NCI-H748 treated with DMSO at 0.1 percent for 48 hours (cell line): Measurements from ENCODE around the gene KIF26A.

Source experiments
- DNase-seq: peaks from one replicate; lab custom pipeline; 2025; lab: John Stamatoyannopoulos, UW

KIF26A gene

DNA sequence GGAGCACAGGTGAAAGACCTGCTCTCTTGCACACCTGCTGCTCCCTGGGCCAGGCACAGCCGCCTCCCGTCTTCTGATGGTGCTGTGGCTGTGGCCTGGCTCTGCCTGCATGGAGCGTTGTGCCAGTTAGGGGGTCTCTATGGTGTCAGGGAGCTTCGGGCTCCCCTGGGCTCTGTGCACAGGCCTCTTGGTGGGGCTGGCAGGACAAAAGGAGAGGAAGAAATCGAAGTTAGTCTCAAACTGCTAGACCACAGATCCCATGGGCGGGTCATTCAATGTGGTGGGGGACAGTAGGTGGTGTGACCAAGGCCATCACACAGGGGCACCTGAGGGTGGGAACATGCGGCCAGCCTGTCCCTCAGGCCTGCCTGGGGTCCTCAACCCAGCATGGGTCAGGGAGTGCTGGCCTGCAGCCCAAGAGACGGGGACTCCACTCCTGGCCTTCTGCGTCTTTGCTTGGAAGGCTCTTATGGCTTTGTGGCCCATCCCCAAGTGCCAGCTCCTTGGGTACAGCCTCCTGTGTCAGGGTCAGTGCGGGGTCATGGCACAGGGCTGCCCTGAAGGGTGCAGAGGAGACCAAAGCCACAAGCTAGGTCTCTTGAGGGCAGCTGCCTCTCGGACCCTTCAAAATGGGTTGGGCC lies 84.1 kb downstream of the KIF26A start:
- no peak for DNase-seq

GRCh38 chr14:104223101-104224041 lies 85.0 kb downstream of the KIF26A start:
- no peak for DNase-seq

DNA sequence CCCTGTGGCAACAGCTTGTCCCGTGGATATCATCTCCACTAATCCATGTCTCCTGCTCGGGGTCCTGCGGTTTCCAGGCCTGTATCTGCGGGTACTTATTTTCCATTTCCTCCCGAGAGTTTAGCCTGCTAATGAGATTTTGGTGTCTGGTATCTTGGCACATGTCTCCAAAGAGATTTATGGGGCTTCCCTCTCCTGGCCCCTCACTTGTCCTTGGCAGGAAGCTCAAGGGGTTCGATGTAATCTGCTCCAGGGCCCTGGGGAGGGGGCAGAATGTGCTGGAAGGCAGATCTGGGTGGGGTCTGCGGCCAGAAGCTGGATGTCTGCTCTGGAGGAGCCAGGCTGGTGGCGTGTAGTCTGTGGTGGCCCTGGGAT lies 85.7 kb downstream of the KIF26A start:
- no peak for DNase-seq

DNA sequence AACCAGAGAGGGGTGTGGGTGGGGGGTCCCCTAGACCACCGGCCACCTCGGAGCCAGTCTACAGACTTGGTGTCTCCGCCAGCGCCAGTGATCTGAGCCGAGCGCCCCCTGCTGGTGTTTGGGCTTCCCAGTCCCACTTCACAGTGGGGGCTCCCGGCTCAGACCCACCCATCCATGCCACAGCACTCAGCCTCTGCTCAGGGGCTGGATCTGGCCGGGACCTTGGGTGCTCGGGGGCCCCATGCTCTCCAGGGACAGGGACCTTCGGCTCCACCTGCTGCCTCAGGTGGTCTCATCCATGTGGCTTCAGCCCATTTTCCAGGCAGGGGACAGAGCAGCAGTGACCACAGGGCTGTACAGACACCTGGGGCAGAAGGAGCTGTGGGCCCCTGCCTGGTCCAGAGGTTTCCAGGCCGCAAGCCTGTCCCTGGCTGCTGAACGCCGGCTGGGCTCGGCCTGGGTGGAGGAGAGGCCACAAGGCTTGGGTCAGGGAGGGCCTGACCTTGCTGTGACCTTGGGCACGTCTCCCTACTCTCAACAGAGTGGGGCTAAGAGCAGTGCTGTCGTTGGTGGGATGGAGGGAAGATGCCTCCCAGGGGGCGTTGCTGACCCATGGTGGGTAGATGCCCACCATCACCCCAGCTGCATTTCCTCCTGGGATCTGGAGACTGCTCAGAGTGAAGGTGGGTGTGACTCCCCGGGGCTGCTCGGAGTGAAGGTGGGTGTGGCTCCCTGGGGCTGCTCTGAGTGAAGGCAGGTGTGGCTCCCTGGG lies 86.3 kb downstream of the KIF26A start:
- DNase-seq: no peak

GRCh38 chr14:104225278-104226190 lies 87.1 kb downstream of the KIF26A start:
- peak; percentile 88 for DNase-seq

- DNase-seq: no peak
These were observed 88.3 kb downstream of the KIF26A start for GRCh38 chr14:104226421-104227383.

GRCh38 chr14:104227806-104228205 lies 89.4 kb downstream of the KIF26A start:
- DNase-seq: no peak

- no peak for DNase-seq
These were observed 89.8 kb downstream of the KIF26A start for GRCh38 chr14:104228221-104228620.

DNA sequence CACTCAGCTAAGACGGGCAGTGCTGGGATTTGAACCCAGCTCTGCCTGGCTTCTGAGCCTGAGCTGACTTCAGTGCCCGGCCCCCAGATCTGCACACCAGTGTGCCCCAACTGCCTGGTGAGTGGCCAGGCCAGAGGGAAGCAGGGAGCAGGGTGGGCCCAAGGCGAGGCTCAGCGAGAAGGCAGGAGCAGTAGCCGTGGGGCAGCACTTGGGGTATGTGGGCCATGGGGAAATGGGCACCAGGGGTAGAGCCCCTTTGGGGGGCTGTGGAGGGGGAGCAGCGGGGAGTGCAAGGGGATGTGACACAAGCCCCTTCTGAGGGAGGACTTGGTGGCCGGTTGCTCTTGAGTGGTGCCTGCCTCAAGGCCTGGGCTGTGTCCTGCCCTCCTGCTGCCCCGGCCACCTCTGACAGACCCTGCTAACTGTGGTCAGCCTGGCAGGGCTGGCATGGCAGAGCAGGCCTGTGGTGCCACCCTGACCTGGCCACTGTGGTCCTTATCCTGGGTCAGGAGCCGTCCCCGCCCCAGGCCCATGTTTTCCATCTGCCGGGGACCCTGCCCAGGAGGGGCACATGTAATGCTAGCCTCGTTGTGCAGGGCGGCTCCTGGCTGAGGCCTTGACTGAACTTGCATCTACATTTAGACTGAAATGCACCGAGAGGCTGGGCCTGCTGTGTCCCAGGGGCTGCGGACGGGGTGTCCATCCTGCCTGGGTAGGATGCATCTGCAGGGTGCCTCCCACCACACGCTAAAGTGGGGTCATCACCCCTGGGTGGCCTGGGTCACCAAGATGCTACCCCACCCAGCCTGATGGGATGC lies 90.5 kb downstream of the KIF26A start:
- no peak for DNase-seq

DNA sequence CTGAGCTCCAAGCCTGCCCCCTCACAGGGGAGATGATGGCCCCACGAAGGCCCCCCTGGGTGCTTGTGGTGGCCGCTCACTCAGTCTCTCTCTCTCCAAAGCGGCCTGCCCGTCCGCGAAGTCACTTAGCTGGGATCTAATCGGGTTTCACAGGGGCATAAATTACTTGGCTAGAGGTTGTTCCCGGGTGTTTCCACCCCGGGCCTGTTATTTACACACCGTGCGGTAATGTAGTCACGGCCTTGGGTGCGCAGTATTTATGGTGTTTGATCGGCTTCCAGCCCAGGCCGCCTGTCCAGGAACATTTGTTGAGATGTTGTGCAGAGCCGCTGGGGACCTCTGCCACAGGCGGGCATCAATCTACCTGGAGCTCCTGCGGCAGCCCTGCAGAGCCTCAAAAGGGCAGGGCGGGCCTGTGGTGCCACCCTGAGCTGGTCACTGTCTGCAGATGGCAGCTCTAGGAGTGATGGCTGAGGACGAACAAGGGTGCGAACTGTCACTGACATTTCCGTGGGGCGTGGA lies 91.2 kb downstream of the KIF26A start:
- DNase-seq: no peak

DNA sequence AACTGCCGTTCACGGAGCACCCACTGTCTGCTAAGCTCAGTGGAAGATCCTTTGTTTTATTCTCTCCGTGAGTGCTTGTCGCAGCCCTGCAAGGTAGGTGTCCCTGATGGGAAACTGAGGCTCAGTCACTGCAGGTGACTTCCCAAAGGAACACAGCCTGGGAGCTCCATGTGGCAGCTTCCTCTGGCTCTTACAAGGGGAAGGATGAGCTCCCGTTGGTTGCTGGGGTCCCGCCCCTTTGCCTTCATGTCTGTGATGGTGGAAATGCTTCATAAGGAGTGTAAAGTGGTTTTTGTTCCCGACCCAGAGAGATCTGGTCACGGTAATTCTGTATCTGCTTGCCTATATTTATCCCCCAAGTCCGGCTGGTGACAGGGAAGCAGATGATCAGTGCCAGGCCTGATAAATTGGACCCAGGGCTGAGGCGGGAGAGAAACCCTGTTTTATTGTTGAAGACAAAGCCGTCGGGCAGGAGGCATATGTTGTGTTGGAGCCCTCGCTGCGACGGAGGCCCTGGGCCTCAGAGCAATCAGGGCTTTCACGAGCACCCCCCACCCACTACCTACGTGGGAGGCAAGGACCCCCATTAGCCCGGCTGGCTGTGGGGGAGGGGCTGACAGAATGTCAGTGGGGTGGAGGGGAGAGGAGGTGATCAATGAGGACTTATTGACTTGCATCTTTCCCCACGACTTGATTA lies 91.9 kb downstream of the KIF26A start:
- no peak for DNase-seq
